ENCODE measurements around the gene MMP20.

The MMP20 gene

GRCh38 chr11:102610200-102610599 lies 14.9 kb downstream of the MMP20 start:
- H3K9me3 ChIP-seq: no peaks in the 10 kb centered on the region
- H3K27ac ChIP-seq: no peak overlapping the region
- no peak overlapping the region for H3K4me3 ChIP-seq (ENCODE audit: low read depth in 1 of 2, low read length in 1 of 2)
- TF ChIP-seq, protein P1, sequence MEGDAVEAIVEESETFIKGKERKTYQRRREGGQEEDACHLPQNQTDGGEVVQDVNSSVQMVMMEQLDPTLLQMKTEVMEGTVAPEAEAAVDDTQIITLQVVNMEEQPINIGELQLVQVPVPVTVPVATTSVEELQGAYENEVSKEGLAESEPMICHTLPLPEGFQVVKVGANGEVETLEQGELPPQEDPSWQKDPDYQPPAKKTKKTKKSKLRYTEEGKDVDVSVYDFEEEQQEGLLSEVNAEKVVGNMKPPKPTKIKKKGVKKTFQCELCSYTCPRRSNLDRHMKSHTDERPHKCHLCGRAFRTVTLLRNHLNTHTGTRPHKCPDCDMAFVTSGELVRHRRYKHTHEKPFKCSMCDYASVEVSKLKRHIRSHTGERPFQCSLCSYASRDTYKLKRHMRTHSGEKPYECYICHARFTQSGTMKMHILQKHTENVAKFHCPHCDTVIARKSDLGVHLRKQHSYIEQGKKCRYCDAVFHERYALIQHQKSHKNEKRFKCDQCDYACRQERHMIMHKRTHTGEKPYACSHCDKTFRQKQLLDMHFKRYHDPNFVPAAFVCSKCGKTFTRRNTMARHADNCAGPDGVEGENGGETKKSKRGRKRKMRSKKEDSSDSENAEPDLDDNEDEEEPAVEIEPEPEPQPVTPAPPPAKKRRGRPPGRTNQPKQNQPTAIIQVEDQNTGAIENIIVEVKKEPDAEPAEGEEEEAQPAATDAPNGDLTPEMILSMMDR (IDR thresholded peaks at IDR 0.05): no peak
- H3K27me3 ChIP-seq: no peaks in the 10 kb centered on the region
- no peaks in the 10 kb centered on the region for H3K36me3 ChIP-seq
- H3K4me1 ChIP-seq (ENCODE audit: control insufficient read depth in 1 of 2, insufficient read depth in 1 of 2, low read depth in 1 of 2, low read length in 1 of 2): no peaks in the 10 kb centered on the region

DNA sequence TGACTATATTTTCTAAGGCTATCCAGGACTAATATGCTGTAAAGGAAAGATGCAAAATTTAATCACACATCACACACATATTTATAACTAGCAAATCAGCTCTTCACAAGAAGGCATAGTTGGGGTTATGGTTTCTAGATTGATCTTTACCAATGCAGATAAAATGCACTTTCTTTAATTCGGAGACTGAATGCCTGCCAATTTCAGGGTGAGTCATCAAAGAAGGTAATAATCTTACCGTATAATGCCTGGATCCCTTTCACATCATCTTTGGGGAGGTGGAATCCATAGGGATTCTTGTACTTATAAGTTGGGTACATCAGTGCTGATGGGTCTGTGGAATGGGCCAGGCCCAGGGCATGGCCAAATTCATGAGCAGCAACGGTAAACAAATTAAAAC lies 16.4 kb downstream of the MMP20 start:
- H3K4me1 ChIP-seq (ENCODE audit: control insufficient read depth in 1 of 2, insufficient read depth in 1 of 2, low read depth in 1 of 2, low read length in 1 of 2): no peaks in the 10 kb centered on the region
- no peaks in the 10 kb centered on the region for H3K9me3 ChIP-seq
- no peaks in the 10 kb centered on the region for H3K36me3 ChIP-seq
- H3K27me3 ChIP-seq: no peaks in the 10 kb centered on the region
- no peak overlapping the region for H3K4me3 ChIP-seq (ENCODE audit: low read depth in 1 of 2, low read length in 1 of 2)
- H3K27ac ChIP-seq: no peak overlapping the region
- TF ChIP-seq, protein P1 (IDR thresholded peaks at IDR 0.05): no peak

DNA sequence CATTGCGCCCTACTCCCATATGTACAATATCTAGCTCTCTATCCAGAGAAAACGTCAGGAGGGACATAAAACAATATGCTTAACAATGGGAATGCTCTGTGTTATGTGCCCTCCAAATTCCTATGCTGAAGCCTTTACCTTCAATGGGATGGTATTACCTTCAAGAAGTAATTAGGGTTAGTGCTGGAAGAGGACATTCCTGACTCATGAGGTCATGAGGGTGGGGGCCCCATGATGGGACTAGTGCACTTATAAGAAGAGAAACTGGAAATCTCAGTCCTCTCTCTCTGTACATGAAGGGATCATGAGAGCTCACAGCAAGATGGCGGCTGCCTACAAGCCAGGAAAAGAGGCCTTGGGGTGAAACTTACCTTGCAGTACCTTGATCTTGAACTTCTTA lies 20.3 kb downstream of the MMP20 start:
- no peaks in the 10 kb centered on the region for H3K27me3 ChIP-seq
- no peaks in the 10 kb centered on the region for H3K9me3 ChIP-seq
- TF ChIP-seq, protein P1 (IDR thresholded peaks at IDR 0.05): no peak
- H3K4me1 ChIP-seq (ENCODE audit: control insufficient read depth in 1 of 2, insufficient read depth in 1 of 2, low read depth in 1 of 2, low read length in 1 of 2): no peaks in the 10 kb centered on the region
- H3K36me3 ChIP-seq: no peaks in the 10 kb centered on the region
- H3K27ac ChIP-seq: no peak overlapping the region
- no peak overlapping the region for H3K4me3 ChIP-seq (ENCODE audit: low read depth in 1 of 2, low read length in 1 of 2)

GRCh38 chr11:102604011-102604410 lies 21.1 kb downstream of the MMP20 start:
- Histone ChIP-seq H3K36me3 (no peaks in the 10 kb centered on the region), H3K4me1 (ENCODE audit: control insufficient read depth in 1 of 2, insufficient read depth in 1 of 2, low read depth in 1 of 2, low read length in 1 of 2) (no peaks in the 10 kb centered on the region), H3K27ac (no peak overlapping the region), H3K9me3 (no peaks in the 10 kb centered on the region), H3K4me3 (ENCODE audit: low read depth in 1 of 2, low read length in 1 of 2) (no peak overlapping the region), H3K27me3 (no peaks in the 10 kb centered on the region)
- TF ChIP-seq, protein P1 (IDR thresholded peaks at IDR 0.05): no peak

GRCh38 chr11:102603576-102603975 lies 21.6 kb downstream of the MMP20 start:
- Histone ChIP-seq H3K4me3 (ENCODE audit: low read depth in 1 of 2, low read length in 1 of 2) (no peak overlapping the region), H3K4me1 (ENCODE audit: control insufficient read depth in 1 of 2, insufficient read depth in 1 of 2, low read depth in 1 of 2, low read length in 1 of 2) (no peaks in the 10 kb centered on the region)

More at GRCh38 chr11:102603576-102603975, 21.6 kb downstream of the MMP20 start:
- Histone ChIP-seq H3K36me3 (no peaks in the 10 kb centered on the region), H3K27me3 (no peaks in the 10 kb centered on the region), H3K9me3 (no peaks in the 10 kb centered on the region), H3K27ac (no peak overlapping the region)
- TF ChIP-seq, protein P1 (IDR thresholded peaks at IDR 0.05): no peak

Measured in neutrophil (primary cell).